HepG2 (cell line): Measurements from ENCODE around the gene BMF. TPM values are rescaled to one million over a fixed set of nuclear protein-coding genes. Genes with fewer than 3 reads are reported as not detected.

Experiments used
- CEBPG ChIP-seq: IDR thresholded peaks from 2 replicates; pipeline ENCODE4 v1.6.1; 2016
- CHCHD3 ChIP-seq: sonication (generic); formaldehyde crosslinking; IDR thresholded peaks from 2 replicates; pipeline ENCODE4 v1.8.0; 2022; ENCODE audit warnings: mild to moderate bottlenecking, missing genetic modification reagents, moderate library complexity
- ELF3 ChIP-seq: IDR thresholded peaks from 2 replicates; pipeline ENCODE4 v1.6.1; 2016; ENCODE audit warnings: missing genetic modification reagents, missing compliant biosample characterization
- GABPA ChIP-seq, 2 experiments: IDR thresholded peaks; 2 replicates each; pipeline ENCODE4 v1.6.1; 2011 to 2016; ENCODE audit warnings: low read depth in 2 of 2, low read length in 1 of 2, missing biosample characterization in 1 of 2, missing genetic modification characterization in 1 of 2
- HDAC1 ChIP-seq: sonication (generic); formaldehyde crosslinking; IDR thresholded peaks from 2 replicates; pipeline ENCODE4 v1.5.1; 2020; ENCODE audit warnings: mild to moderate bottlenecking, missing genetic modification reagents
- HES4 ChIP-seq: sonication (generic); formaldehyde crosslinking; IDR thresholded peaks from 2 replicates; pipeline ENCODE4 v1.9.0; 2021; ENCODE audit warnings: mild to moderate bottlenecking, missing genetic modification reagents, borderline replicate concordance
- HMG20A ChIP-seq: IDR thresholded peaks from 2 replicates; pipeline ENCODE4 v1.6.1; 2016; ENCODE audit warnings: borderline replicate concordance
- IRX3 ChIP-seq: sonication (generic); formaldehyde crosslinking; IDR thresholded peaks from 2 replicates; pipeline ENCODE4 v1.8.1; 2023; ENCODE audit warnings: mild to moderate bottlenecking, low read depth, missing genetic modification reagents, borderline replicate concordance
- KDM4B ChIP-seq: sonication (generic); formaldehyde crosslinking; IDR thresholded peaks from 2 replicates; pipeline ENCODE4 v1.4.0; 2020; ENCODE audit warnings: missing genetic modification reagents
- MAX ChIP-seq: IDR thresholded peaks from 2 replicates; pipeline ENCODE4 v1.6.1; 2012; ENCODE audit warnings: inconsistent platforms
- MEF2D ChIP-seq: sonication (generic); formaldehyde crosslinking; IDR thresholded peaks from 2 replicates; pipeline ENCODE4 v1.5.1; 2020; ENCODE audit warnings: mild to moderate bottlenecking, missing genetic modification reagents
- MXI1 ChIP-seq: IDR thresholded peaks from 3 replicates; pipeline ENCODE4 v1.6.1; 2012; ENCODE audit warnings: low read depth, low read length, inconsistent platforms, borderline replicate concordance
- NCOA2 ChIP-seq: sonication (generic); formaldehyde crosslinking; IDR thresholded peaks from 2 replicates; pipeline ENCODE4 v1.8.0; 2022; ENCODE audit warnings: inconsistent platforms
- NFYC ChIP-seq: IDR thresholded peaks from 2 replicates; pipeline ENCODE4 v1.6.1; 2016; ENCODE audit warnings: missing genetic modification reagents, missing compliant biosample characterization
- POLR2A ChIP-seq, 2 experiments: IDR thresholded peaks; 2 replicates each; pipeline ENCODE4 v1.6.1; 2011; ENCODE audit warnings: low read depth in 2 of 2, low read length in 2 of 2, mild to moderate bottlenecking in 1 of 2, moderate library complexity in 1 of 2; ENCODE audit not compliant: insufficient read depth in 1 of 2
- POLR2AphosphoS5 ChIP-seq: IDR thresholded peaks from 2 replicates; pipeline ENCODE4 v1.6.1; 2012; ENCODE audit warnings: low read depth, low read length
- RBM39 ChIP-seq: fragments of 200-400 bp; formaldehyde crosslinking; IDR thresholded peaks from one replicate; pipeline ENCODE4 v1.6.1; 2018; ENCODE audit warnings: antibody characterized with exemption, mild to moderate bottlenecking, low read depth, low read length; ENCODE audit not compliant: poor library complexity, severe bottlenecking
- RELA ChIP-seq: sonication (generic); formaldehyde crosslinking; IDR thresholded peaks from 2 replicates; pipeline ENCODE4 v1.4.0; 2020; ENCODE audit warnings: missing genetic modification reagents
- RFX3 ChIP-seq: IDR thresholded peaks from 2 replicates; pipeline ENCODE4 v1.6.1; 2016; ENCODE audit warnings: missing biosample characterization, missing genetic modification reagents
- SIX4 ChIP-seq: sonication (generic); formaldehyde crosslinking; IDR thresholded peaks from 2 replicates; pipeline ENCODE4 v1.4.0; 2020; ENCODE audit warnings: missing genetic modification reagents
- XRCC5 ChIP-seq: fragments of 200-400 bp; formaldehyde crosslinking; optimal IDR thresholded peaks from 2 replicates; pipeline ENCODE3; 2017; ENCODE audit warnings: mild to moderate bottlenecking, low read length
- ZFP91 ChIP-seq: sonication (generic); formaldehyde crosslinking; IDR thresholded peaks from 2 replicates; pipeline ENCODE4 v1.9.0; 2022; ENCODE audit warnings: missing genetic modification reagents, mild to moderate bottlenecking, borderline replicate concordance
- ZNF12 ChIP-seq: sonication (generic); formaldehyde crosslinking; IDR thresholded peaks from 2 replicates; pipeline ENCODE4 v1.5.0; 2020; ENCODE audit warnings: missing genetic modification reagents
- ZNF333 ChIP-seq: sonication (generic); formaldehyde crosslinking; IDR thresholded peaks from 2 replicates; pipeline ENCODE4 v1.4.0; 2020; ENCODE audit warnings: mild to moderate bottlenecking, missing genetic modification reagents, borderline replicate concordance
- ZNF430 ChIP-seq: sonication (generic); formaldehyde crosslinking; IDR thresholded peaks from 2 replicates; pipeline ENCODE4 v1.9.0; 2021; ENCODE audit warnings: mild to moderate bottlenecking, missing genetic modification reagents
- ZNF510 ChIP-seq: sonication (generic); formaldehyde crosslinking; IDR thresholded peaks from 2 replicates; pipeline ENCODE4 v1.4.0; 2020; ENCODE audit warnings: low read depth, mild to moderate bottlenecking, missing genetic modification reagents
- ZNF512B ChIP-seq: sonication (generic); formaldehyde crosslinking; IDR thresholded peaks from 2 replicates; pipeline ENCODE4 v1.5.1; 2020; ENCODE audit warnings: missing genetic modification reagents, mild to moderate bottlenecking, borderline replicate concordance
- polyA plus RNA-seq, 8 experiments: library from polyadenylated mRNA; depleted of rRNA in 3 of 8; stranded (reverse) in 7 of 8; unstranded in 1 of 8; fragments of >200 nt; fragmentation: Illumina TruSeq in 4 of 8; extraction: Trizol in 4 of 8; gene quantifications; 2 replicates each; pipeline versions ENCODE4 v1.2.1 to v1.2.3, GENCODE V29; 2011 to 2016; ENCODE audit warnings: low read depth in 4 of 8, missing spikeins in 1 of 8, mixed read lengths in 1 of 8; ENCODE audit not compliant: insufficient read depth in 1 of 8
- total RNA-seq, 5 experiments: library from RNA; depleted of rRNA; stranded (reverse); fragments of >200 nt; fragmentation: Illumina TruSeq; extraction: Trizol; gene quantifications; 2 replicates each; pipeline ENCODE4 v1.2.3, GENCODE V29; 2016; ENCODE audit warnings: low read depth in 1 of 5

The BMF gene
- total and polyA plus RNA-seq, 2 of the 13 experiments (the other 11 are each of a cell fraction or from before 2014, with no cell fraction given), result 8.7 to 15.9 TPM

GRCh38 chr15:40038638-40039543, 69.8 kb downstream of the BMF start, which contains the start of gene SRP14 (continued):
- TF ChIP-seq HES4 (CRISPR knock-in tag), result peak; percentile 70; the same call in 1 of the 2 replicates
- peak; percentile 73 for TF ChIP-seq ZFP91 (CRISPR knock-in tag)
- 0 out of 2 replicates have a peak, but pooled peaks have one; percentile 23 for TF ChIP-seq SIX4 (CRISPR knock-in tag)
- no peak for TF ChIP-seq CHCHD3 (CRISPR knock-in tag)
- peak; percentile 64 for TF ChIP-seq HDAC1 (CRISPR knock-in tag)
- TF ChIP-seq ZNF512B (CRISPR knock-in tag), result no peak; the same call in 1 of the 2 replicates
- TF ChIP-seq RBM39, result peak; percentile 51
- TF ChIP-seq MAX, result peak; percentile 75
- TF ChIP-seq GABPA (IDR thresholded peaks at IDR 0.05; ENCODE audit: low read depth, low read length), result peak; percentile 97
- TF ChIP-seq GABPA (CRISPR knock-in tag; IDR thresholded peaks at IDR 0.05; ENCODE audit: low read depth), result peak; percentile 96
- 0 out of 2 replicates have a peak, but pooled peaks have one; percentile 70 for TF ChIP-seq IRX3 (CRISPR knock-in tag)
- TF ChIP-seq ZNF510 (CRISPR knock-in tag), result peak; percentile 90; the same call in 1 of the 2 replicates
- TF ChIP-seq NCOA2, result peak; percentile 52; the same call in 1 of the 2 replicates
- peak; percentile 44; the same call in 1 of the 3 replicates for TF ChIP-seq MXI1
- peak; percentile 49; the same call in 1 of the 2 replicates for TF ChIP-seq ZNF333
- peak; percentile 40 for TF ChIP-seq XRCC5
- TF ChIP-seq NFYC (CRISPR knock-in tag), result peak; percentile 86
- TF ChIP-seq KDM4B (CRISPR knock-in tag), result peak; percentile 82
- TF ChIP-seq HMG20A, result peak; percentile 16; the same call in 1 of the 2 replicates
- peak; percentile 96 for TF ChIP-seq POLR2AphosphoS5
- TF ChIP-seq RELA (CRISPR knock-in tag), result peak; percentile 24; the same call in 1 of the 2 replicates
- peak; percentile 91 to 95 for TF ChIP-seq POLR2A (IDR thresholded peaks at IDR 0.05; ENCODE audit: insufficient read depth in 1 of 2, low read depth in 2 of 2, low read length in 2 of 2)
- peak; percentile 89 for TF ChIP-seq MEF2D (CRISPR knock-in tag)
- TF ChIP-seq CEBPG (CRISPR knock-in tag), result no peak
- TF ChIP-seq RFX3, result no peak
- 0 out of 2 replicates have a peak, but pooled peaks have one; percentile 52 for TF ChIP-seq ZNF12 (CRISPR knock-in tag)
- TF ChIP-seq ZNF430 (CRISPR knock-in tag), result 0 out of 2 replicates have a peak, but pooled peaks have one; percentile 54
- peak; percentile 71; the same call in 1 of the 2 replicates for TF ChIP-seq ELF3 (CRISPR knock-in tag)
